ENCODE results near the gene RDM1.

GRCh38 chr17:35875800-35876139 is 54.8 kb downstream of the RDM1 start:
- TF ChIP-seq CTCF (IDR thresholded peaks at IDR 0.05): no peak
- TF ChIP-seq POLR2A (IDR thresholded peaks at IDR 0.05): no peak
